K562 (cell line): Measurements from ENCODE around the gene ZMYM2. TPM values are rescaled to one million over a fixed set of nuclear protein-coding genes. Genes with fewer than 3 reads are reported as not detected.

ENCODE experiments used
- ATAC-seq: fragments of 200-7000 bp; cut with Tn5 transposase; 3 replicates; pipeline ENCODE4 v1.9.1; 2020; ENCODE audit warnings: moderate library complexity
- BruUV-seq: library from RNA; stranded (reverse); fragments of 400-500 nt; replicated peaks from 2 replicates; lab custom pipeline; 2021; lab: Mats Ljungman, UMichigan
- CTCF ChIA-PET: fragments of 300-600 bp; formaldehyde crosslinking; extraction: SDS; loops from one replicate; lab custom pipeline; 2021; ENCODE audit warnings: low intra/inter-chr PET ratio; lab: Yijun Ruan, JAX
- POLR2A ChIA-PET: fragments of 300-600, 350-650 bp; sonication (Branson Sonifier 250); formaldehyde crosslinking; extraction: SDS; loops from one replicate; lab custom pipeline; 2021; ENCODE audit warnings: antibody characterized with exemption, inconsistent platforms; lab: Yijun Ruan, JAX
- DNase-seq, 4 experiments: peaks; one replicate each; pipeline versions ENCODE4 v3.0.0 to v3.0.0-alpha.2; 2011 to 2018; ENCODE audit warnings: low spot score in 3 of 4, mixed read lengths in 3 of 4; ENCODE audit errors: extremely low read depth in 1 of 4
- FAIRE-seq: peaks from 2 replicates; lab custom pipeline; 2011; peaks lifted over from hg19 to GRCh38; lab: Jason Lieb, UNC
- H2AFZ ChIP-seq: 2 replicates; pipeline ENCODE4 v1.6.0; 2011; ENCODE audit warnings: low read depth, low read length, control low read depth, inconsistent platforms
- H3K27ac ChIP-seq: fragments of 200-600 bp; 3 replicates; pipeline ENCODE4 v1.8.0; 2011; ENCODE audit warnings: low read depth, mild to moderate bottlenecking, control low read depth, inconsistent platforms, low read length, moderate library complexity, mixed read lengths; ENCODE audit errors: extremely low read depth
- H3K27me3 ChIP-seq, 2 experiments: fragments of 300-600 bp in 1 of 2; 2 replicates in 1 of 2; 3 replicates in 1 of 2; pipeline versions ENCODE4 v1.6.0 to v1.8.0; 2011; ENCODE audit warnings: inconsistent platforms in 2 of 2, low read length in 2 of 2, mild to moderate bottlenecking in 1 of 2, mixed read lengths in 1 of 2, moderate library complexity in 1 of 2; ENCODE audit not compliant: control insufficient read depth in 2 of 2, insufficient read depth in 2 of 2
- H3K36me3 ChIP-seq: fragments of 300-600 bp; 3 replicates; pipeline ENCODE4 v1.8.0; 2011; ENCODE audit warnings: mild to moderate bottlenecking, low read length, inconsistent platforms; ENCODE audit not compliant: control insufficient read depth, insufficient read depth
- H3K4me1 ChIP-seq, 2 experiments: fragments of 200-600 bp in 1 of 2; replicated peaks in 1 of 2; 2 replicates in 1 of 2; 3 replicates in 1 of 2; pipeline versions ENCODE4 v1.5.1 to v1.8.0; 2011; ENCODE audit warnings: inconsistent platforms in 2 of 2, low read length in 2 of 2, mild to moderate bottlenecking in 1 of 2, mixed read lengths in 1 of 2, moderate library complexity in 1 of 2; ENCODE audit not compliant: control insufficient read depth in 2 of 2, insufficient read depth in 2 of 2
- H3K4me2 ChIP-seq: 2 replicates; pipeline ENCODE4 v1.6.1; 2011; ENCODE audit warnings: low read length, control low read depth, inconsistent platforms, mixed read lengths; ENCODE audit not compliant: insufficient read depth
- H3K4me3 ChIP-seq: fragments of 200-600 bp; sonication (generic), shearing (Covaris generic); 2 replicates; pipeline ENCODE4 v1.5.1; 2016; ENCODE audit warnings: control low read depth, inconsistent platforms
- H3K79me2 ChIP-seq: fragments of 200-600 bp; 3 replicates; pipeline ENCODE4 v1.8.0; 2011; ENCODE audit warnings: low read length, inconsistent platforms; ENCODE audit not compliant: control insufficient read depth, insufficient read depth
- H3K9ac ChIP-seq, 2 experiments: 2 replicates each; pipeline versions ENCODE4 v1.6.0 to v1.6.1; 2011; ENCODE audit warnings: low read depth in 2 of 2, low read length in 2 of 2, control low read depth in 1 of 2, inconsistent platforms in 1 of 2, mild to moderate bottlenecking in 1 of 2, mixed read lengths in 1 of 2; ENCODE audit not compliant: insufficient read depth in 1 of 2
- H3K9me1 ChIP-seq: one replicate; pipeline ENCODE4 v1.6.0; 2011; ENCODE audit warnings: inconsistent platforms, mild to moderate bottlenecking, low read length, moderate library complexity; ENCODE audit not compliant: control insufficient read depth, insufficient read depth
- H3K9me3 ChIP-seq: replicated peaks from 2 replicates; pipeline ENCODE4 v1.5.1; 2011; ENCODE audit warnings: low read depth, low read length, inconsistent platforms; ENCODE audit not compliant: control insufficient read depth, insufficient read depth
- H4K20me1 ChIP-seq: replicated peaks from 2 replicates; pipeline ENCODE4 v1.6.1; 2011; ENCODE audit warnings: low read length, inconsistent platforms, mixed read lengths; ENCODE audit not compliant: control insufficient read depth, insufficient read depth
- ERF ChIP-seq: fragments of 450-650 bp; formaldehyde crosslinking; IDR thresholded peaks from 2 replicates; pipeline ENCODE4 v1.4.0; 2020; ENCODE audit warnings: mild to moderate bottlenecking, mixed read lengths
- TFAM ChIP-seq: fragments of 250-450 bp; sonication (Bioruptor Pico); conservative IDR thresholded peaks from 2 replicates; pipeline ENCODE4 v1.5.0; 2021; ENCODE audit warnings: mild to moderate bottlenecking, moderate library complexity
- TRIM28 ChIP-seq: fragments of 450-650 bp; IDR thresholded peaks from 2 replicates; pipeline ENCODE4 v1.6.1; 2017
- ZNF124 ChIP-seq: sonication (generic); formaldehyde crosslinking; IDR thresholded peaks from 2 replicates; pipeline ENCODE4 v1.8.1; 2022; ENCODE audit warnings: missing genetic modification reagents
- ZNF512 ChIP-seq: IDR thresholded peaks from 2 replicates; pipeline ENCODE4 v1.6.1; 2016; ENCODE audit warnings: missing genetic modification characterization, missing compliant biosample characterization
- WGBS: fragments of 100-300 bp; shearing (Covaris generic); methylation state at CpG from one replicate; pipeline ENCODE4 v1.1.6; 2016; ENCODE audit warnings: low coverage, mixed read lengths; ENCODE audit not compliant: insufficient coverage; ENCODE audit errors: missing lambda C conversion rate; 5-methylcytosine and 5-hydroxymethylcytosine counted together
- in situ Hi-C: fragments of 300-500 bp; cut with MboI; formaldehyde crosslinking; loops from 4 replicates; pipeline ENCODE4 v1.15.0; 2018; ENCODE audit warnings: inconsistent platforms, mixed read lengths
- intact Hi-C: fragments of 100-400 bp; cut with micrococcal nuclease; formaldehyde crosslinking; loops from 2 replicates; pipeline ENCODE4 v1.14.2; 2022
- polyA plus RNA-seq, 8 experiments: library from polyadenylated mRNA; depleted of rRNA in 4 of 8; stranded (reverse) in 5 of 8; unstranded in 3 of 8; fragments of >200 nt; fragmentation: Nextera tagmentation in 2 of 8; fragmentation: Illumina TruSeq in 1 of 8; extraction: Ambion mirVana in 2 of 8; extraction: Trizol in 1 of 8; gene quantifications; 2 replicates each; pipeline versions ENCODE4 v1.2.1 to v1.2.3, GENCODE V29; 2011 to 2014; ENCODE audit warnings: inconsistent platforms in 1 of 8, missing spikeins in 1 of 8
- total RNA-seq, 7 experiments: library from RNA; depleted of rRNA in 6 of 7; stranded (reverse); fragments of >200 nt in 6 of 7; fragmentation: Illumina TruSeq in 2 of 7; extraction: Trizol in 2 of 7; gene quantifications; 2 replicates each; pipeline versions ENCODE4 v1.2.1 to v1.2.3, GENCODE V29; 2011 to 2021; ENCODE audit warnings: low replicate concordance in 1 of 7

The ZMYM2 gene
- total and polyA plus RNA-seq, 9 of the 15 experiments (the other 6 are each of a cell fraction or from before 2014, with no cell fraction given): 5.0 to 48.8 (median 26.8) TPM

DNA sequence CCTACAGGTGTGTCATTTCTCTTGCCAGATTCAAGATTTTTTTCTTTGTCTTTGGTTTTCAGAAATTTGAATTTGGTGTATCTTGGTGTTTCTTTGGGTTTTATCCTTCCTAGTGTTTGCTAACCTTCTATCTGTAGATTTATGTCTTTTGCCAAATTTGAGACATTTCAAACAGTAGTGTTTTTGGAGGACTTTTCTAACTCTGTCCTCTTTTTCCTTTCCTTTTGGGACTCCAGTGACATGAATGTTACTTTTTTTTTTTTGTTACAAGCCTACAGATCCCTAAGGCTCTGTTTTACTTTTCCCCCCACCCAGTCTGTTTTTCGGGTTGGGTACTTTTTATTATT, 58.8 kb downstream of the ZMYM2 start:
- BruUV-seq: no TSS peak
- TF ChIP-seq TRIM28 (no peak), ZNF124 (CRISPR knock-in tag) (no peak)
- in situ Hi-C loops (no loop called here), intact Hi-C loops (no loop called here)
- DNase-seq (no peak), ATAC-seq (no peak), FAIRE-seq (no peak)
- POLR2A ChIA-PET: no interaction called here
- 63% methylated on average over 1 of the region's 1 CpG for WGBS
- no peaks in the 10 kb centered on the region for H3K9me1 ChIP-seq
- H3K79me2 ChIP-seq: peaks cover 3% of the 10 kb centered on the region; the same call in 1 of the 3 replicates
- no peak overlapping the region for H3K27ac ChIP-seq
- no peaks in the 10 kb centered on the region for H3K9me3 ChIP-seq
- no peak overlapping the region for H2AFZ ChIP-seq
- H3K27me3 ChIP-seq: no peaks in the 10 kb centered on the region
- no peaks in the 10 kb centered on the region for H4K20me1 ChIP-seq
- H3K9ac ChIP-seq: no peak overlapping the region
- no peak overlapping the region for H3K4me2 ChIP-seq
- CTCF ChIA-PET: no interaction called here
- H3K36me3 ChIP-seq: peaks cover 17% of the 10 kb centered on the region; the same call in 2 of the 3 replicates
- H3K4me3 ChIP-seq: no peak overlapping the region
- H3K4me1 ChIP-seq: no peaks in the 10 kb centered on the region

GRCh38 chr13:20019043-20019442, 60.5 kb downstream of the ZMYM2 start:
- Histone ChIP-seq H3K27me3 (no peaks in the 10 kb centered on the region), H3K79me2 (peaks cover 3% of the 10 kb centered on the region; the same call in 1 of the 3 replicates), H3K9me3 (no peaks in the 10 kb centered on the region), H3K4me1 (no peaks in the 10 kb centered on the region), H4K20me1 (no peaks in the 10 kb centered on the region), H3K27ac (no peak overlapping the region), H3K9me1 (no peaks in the 10 kb centered on the region), H3K36me3 (peaks cover 17% of the 10 kb centered on the region; the same call in 2 of the 3 replicates), H2AFZ (no peak overlapping the region), H3K9ac (no peak overlapping the region), H3K4me3 (no peak overlapping the region), H3K4me2 (no peak overlapping the region)
- ATAC-seq: no peak
- TF ChIP-seq TFAM (CRISPR knock-in tag): no peak
- TF ChIP-seq ERF (CRISPR knock-in tag): no peak
- TF ChIP-seq ZNF512 (tag): no peak
- POLR2A ChIA-PET: no interaction called here
- in situ Hi-C loops: no loop called here
- CTCF ChIA-PET: interaction anchor here (0.7 kb wide), 1 partner anchor 142 kb away, joined by 3 read pairs; the partner anchor contains the start of gene GJA3
- intact Hi-C loops: no loop called here
- FAIRE-seq: no peak
- 100% methylated on average over 1 of the region's 2 CpGs for WGBS
- no peak for DNase-seq
- no TSS peak for BruUV-seq
